Measurements from ENCODE around the gene SLAMF6. TPM values are rescaled to one million over a fixed set of nuclear protein-coding genes. Genes with fewer than 3 reads are reported as not detected.
"Not testable (repeated sequence)": the region's sequence is repeated elsewhere in the genome, so short reads cannot be mapped to it uniquely, and the experiment has no call there.

SLAMF6 gene
- total RNA-seq, 1 experiment from 2014 or later, result not detected

GRCh38 chr1:160560806-160561205 is 37.8 kb upstream of the SLAMF6 start:
- H3K36me3 ChIP-seq (ENCODE audit: control insufficient read depth, insufficient read depth, low read length), result no peaks in the 10 kb centered on the region
- no peaks in the 10 kb centered on the region for H3K9me3 ChIP-seq (ENCODE audit: control insufficient read depth, insufficient read depth, low read depth, low read length)
- no TSS peak for BruUV-seq (replicated peaks)
- TF ChIP-seq TCF7L2 (IDR thresholded peaks at IDR 0.05; ENCODE audit: low read depth, low read length), result no peak
- no peak for TF ChIP-seq POLR2AphosphoS5 (IDR thresholded peaks at IDR 0.05; ENCODE audit: low read depth, low read length)
- no peak for TF ChIP-seq REST (IDR thresholded peaks at IDR 0.05; ENCODE audit: insufficient read depth in 1 of 2, low read depth in 2 of 2, low read length in 1 of 2)
- TF ChIP-seq SIN3A (IDR thresholded peaks at IDR 0.05; ENCODE audit: borderline replicate concordance, insufficient read depth, low read depth, low read length), result no peak
- TF ChIP-seq, protein P1, sequence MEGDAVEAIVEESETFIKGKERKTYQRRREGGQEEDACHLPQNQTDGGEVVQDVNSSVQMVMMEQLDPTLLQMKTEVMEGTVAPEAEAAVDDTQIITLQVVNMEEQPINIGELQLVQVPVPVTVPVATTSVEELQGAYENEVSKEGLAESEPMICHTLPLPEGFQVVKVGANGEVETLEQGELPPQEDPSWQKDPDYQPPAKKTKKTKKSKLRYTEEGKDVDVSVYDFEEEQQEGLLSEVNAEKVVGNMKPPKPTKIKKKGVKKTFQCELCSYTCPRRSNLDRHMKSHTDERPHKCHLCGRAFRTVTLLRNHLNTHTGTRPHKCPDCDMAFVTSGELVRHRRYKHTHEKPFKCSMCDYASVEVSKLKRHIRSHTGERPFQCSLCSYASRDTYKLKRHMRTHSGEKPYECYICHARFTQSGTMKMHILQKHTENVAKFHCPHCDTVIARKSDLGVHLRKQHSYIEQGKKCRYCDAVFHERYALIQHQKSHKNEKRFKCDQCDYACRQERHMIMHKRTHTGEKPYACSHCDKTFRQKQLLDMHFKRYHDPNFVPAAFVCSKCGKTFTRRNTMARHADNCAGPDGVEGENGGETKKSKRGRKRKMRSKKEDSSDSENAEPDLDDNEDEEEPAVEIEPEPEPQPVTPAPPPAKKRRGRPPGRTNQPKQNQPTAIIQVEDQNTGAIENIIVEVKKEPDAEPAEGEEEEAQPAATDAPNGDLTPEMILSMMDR (IDR thresholded peaks at IDR 0.05), result no peak
- no peak overlapping the region for H3K27ac ChIP-seq (ENCODE audit: low read length)
- H3K27me3 ChIP-seq (ENCODE audit: control insufficient read depth, insufficient read depth, low read length), result 0 out of 2 replicates have a peak, but pooled peaks cover 2% of the 10 kb centered on the region
- ATAC-seq (no peak), DNase-seq (ENCODE audit: low read depth, low spot score) (no peak)
- ChIA-PET POLR2A (no interaction called here), CTCF (no interaction called here)
- in situ Hi-C loops (cut with HindIII; ENCODE audit: low pct_unique_long_range_greater_than_20kb, low sequenced_read_pairs), result no loop called here
- no peaks in the 10 kb centered on the region for H3K4me1 ChIP-seq (ENCODE audit: control insufficient read depth, insufficient read depth, low read length)
- H3K4me3 ChIP-seq (ENCODE audit: low read depth in 2 of 2, low read length in 2 of 2), result no peak overlapping the region
- intact Hi-C loops (cut with micrococcal nuclease; ENCODE audit: unreplicated experiment), result no loop called here

DNA sequence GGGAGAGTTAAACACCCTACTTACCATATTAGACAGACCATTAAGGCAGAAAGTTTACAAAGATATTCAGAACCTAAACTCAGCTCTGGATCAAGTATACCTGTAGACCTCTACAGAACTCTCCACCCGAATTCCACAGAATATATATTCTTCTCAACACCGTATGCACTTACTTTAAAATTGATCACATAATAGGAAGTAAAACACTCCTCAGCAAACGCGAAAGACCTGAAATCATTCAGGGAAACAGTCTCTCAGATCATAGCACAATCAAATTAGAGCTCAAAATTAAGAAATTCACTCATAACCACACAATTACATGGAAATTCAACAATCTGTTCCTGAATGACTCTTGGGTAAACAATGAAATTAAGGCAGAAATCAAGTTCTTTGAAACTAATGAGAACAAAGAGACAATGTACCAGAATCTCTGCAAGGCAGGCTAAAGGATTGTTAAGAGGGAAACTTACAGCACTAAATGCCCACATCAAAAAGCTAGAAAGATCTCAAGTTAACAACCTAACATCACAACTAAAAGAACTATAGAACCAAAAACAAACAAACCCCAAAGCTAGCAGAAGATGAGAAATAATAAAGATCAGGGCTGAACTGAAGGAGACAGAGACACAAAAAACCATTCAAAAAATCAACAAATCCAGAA is 37.1 kb upstream of the SLAMF6 start:
- CTCF ChIA-PET, result no interaction called here
- Histone ChIP-seq H3K4me3 (ENCODE audit: low read depth in 2 of 2, low read length in 2 of 2) (no peak overlapping the region), H3K27me3 (ENCODE audit: control insufficient read depth, insufficient read depth, low read length) (0 out of 2 replicates have a peak, but pooled peaks cover 2% of the 10 kb centered on the region), H3K9me3 (ENCODE audit: control insufficient read depth, insufficient read depth, low read depth, low read length) (no peaks in the 10 kb centered on the region), H3K27ac (ENCODE audit: low read length) (no peak overlapping the region), H3K36me3 (ENCODE audit: control insufficient read depth, insufficient read depth, low read length) (no peaks in the 10 kb centered on the region), H3K4me1 (ENCODE audit: control insufficient read depth, insufficient read depth, low read length) (no peaks in the 10 kb centered on the region)
- no TSS peak for BruUV-seq (replicated peaks)
- TF ChIP-seq POLR2AphosphoS5 (IDR thresholded peaks at IDR 0.05; ENCODE audit: low read depth, low read length), result no peak
- TF ChIP-seq, protein P1 (IDR thresholded peaks at IDR 0.05), result no peak
- no peak for TF ChIP-seq TCF7L2 (IDR thresholded peaks at IDR 0.05; ENCODE audit: low read depth, low read length)
- no peak for TF ChIP-seq SIN3A (IDR thresholded peaks at IDR 0.05; ENCODE audit: borderline replicate concordance, insufficient read depth, low read depth, low read length)
- no peak for TF ChIP-seq REST (IDR thresholded peaks at IDR 0.05; ENCODE audit: insufficient read depth in 1 of 2, low read depth in 2 of 2, low read length in 1 of 2)
- ATAC-seq, result no peak
- POLR2A ChIA-PET, result no interaction called here
- in situ Hi-C loops (cut with HindIII; ENCODE audit: low pct_unique_long_range_greater_than_20kb, low sequenced_read_pairs) (no loop called here), intact Hi-C loops (cut with micrococcal nuclease; ENCODE audit: unreplicated experiment) (no loop called here)
- no peak for DNase-seq (ENCODE audit: low read depth, low spot score)

DNA sequence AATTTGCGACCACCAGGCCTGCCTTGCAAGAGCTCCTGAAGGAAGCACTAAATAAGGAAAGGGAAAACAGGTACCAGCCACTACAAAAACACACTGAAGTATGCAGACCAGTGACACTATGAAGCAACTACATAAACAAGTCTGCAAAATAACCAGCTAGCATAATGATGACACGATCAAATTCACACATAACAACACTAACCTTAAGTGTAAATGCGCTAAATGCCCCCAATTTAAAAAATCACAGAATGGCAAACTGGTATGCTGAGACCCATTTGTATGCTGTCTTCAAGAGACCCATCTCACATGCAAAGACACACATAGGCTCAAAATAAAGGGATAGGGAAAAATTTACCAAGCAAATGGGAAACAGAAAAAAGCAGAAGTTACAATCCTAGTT is 36.4 kb upstream of the SLAMF6 start:
- BruUV-seq (replicated peaks); H3K4me3 ChIP-seq (ENCODE audit: low read depth in 2 of 2, low read length in 2 of 2); H3K27me3 ChIP-seq (ENCODE audit: control insufficient read depth, insufficient read depth, low read length); CTCF ChIA-PET; H3K9me3 ChIP-seq (ENCODE audit: control insufficient read depth, insufficient read depth, low read depth, low read length); H3K36me3 ChIP-seq (ENCODE audit: control insufficient read depth, insufficient read depth, low read length); in situ Hi-C loops (cut with HindIII; ENCODE audit: low pct_unique_long_range_greater_than_20kb, low sequenced_read_pairs); POLR2A ChIA-PET; intact Hi-C loops (cut with micrococcal nuclease; ENCODE audit: unreplicated experiment); H3K27ac ChIP-seq (ENCODE audit: low read length); ATAC-seq; DNase-seq (ENCODE audit: low read depth, low spot score); H3K4me1 ChIP-seq (ENCODE audit: control insufficient read depth, insufficient read depth, low read length): not testable (repeated sequence)

All from Panc1 (cell line).